ENCODE measurements around the gene TAF4.

DNA sequence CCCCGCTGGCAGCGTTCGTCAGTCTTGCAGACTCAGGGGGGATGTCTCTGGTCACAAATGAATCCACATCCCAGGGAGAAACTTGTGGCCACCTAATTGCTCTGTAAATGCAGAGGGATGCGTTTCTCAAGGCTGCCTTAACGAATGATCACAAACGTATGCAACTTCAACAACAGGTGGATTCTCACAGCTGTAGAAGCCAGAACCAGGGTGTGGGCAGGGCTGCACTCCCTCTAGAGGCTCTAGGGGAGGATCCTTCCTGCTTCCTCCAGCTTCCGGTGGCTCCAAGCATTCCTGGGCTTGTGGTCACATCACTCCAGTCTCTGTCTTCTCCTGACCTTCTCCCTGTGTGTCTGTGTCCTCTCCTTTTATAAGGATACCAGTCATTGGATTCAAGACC lies 3.3 kb upstream of the TAF4 start:
- no peak for TF ChIP-seq ESRRG (CRISPR knock-in tag; IDR thresholded peaks at IDR 0.05)
- TF ChIP-seq, protein P1, sequence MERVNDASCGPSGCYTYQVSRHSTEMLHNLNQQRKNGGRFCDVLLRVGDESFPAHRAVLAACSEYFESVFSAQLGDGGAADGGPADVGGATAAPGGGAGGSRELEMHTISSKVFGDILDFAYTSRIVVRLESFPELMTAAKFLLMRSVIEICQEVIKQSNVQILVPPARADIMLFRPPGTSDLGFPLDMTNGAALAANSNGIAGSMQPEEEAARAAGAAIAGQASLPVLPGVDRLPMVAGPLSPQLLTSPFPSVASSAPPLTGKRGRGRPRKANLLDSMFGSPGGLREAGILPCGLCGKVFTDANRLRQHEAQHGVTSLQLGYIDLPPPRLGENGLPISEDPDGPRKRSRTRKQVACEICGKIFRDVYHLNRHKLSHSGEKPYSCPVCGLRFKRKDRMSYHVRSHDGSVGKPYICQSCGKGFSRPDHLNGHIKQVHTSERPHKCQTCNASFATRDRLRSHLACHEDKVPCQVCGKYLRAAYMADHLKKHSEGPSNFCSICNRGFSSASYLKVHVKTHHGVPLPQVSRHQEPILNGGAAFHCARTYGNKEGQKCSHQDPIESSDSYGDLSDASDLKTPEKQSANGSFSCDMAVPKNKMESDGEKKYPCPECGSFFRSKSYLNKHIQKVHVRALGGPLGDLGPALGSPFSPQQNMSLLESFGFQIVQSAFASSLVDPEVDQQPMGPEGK (CRISPR knock-in tag; IDR thresholded peaks at IDR 0.05; ENCODE audit: borderline replicate concordance) = no peak
